DND-41 (cell line): ENCODE results near the gene FAM219A.

Experiments used
- ATAC-seq: fragments of 200-7000 bp; cut with Tn5 transposase; 3 replicates; pipeline ENCODE4 v1.9.1; 2021; ENCODE audit warnings: low read depth; ENCODE audit not compliant: insufficient read depth
- DNase-seq: peaks from one replicate; pipeline ENCODE4 v3.0.0-alpha.2; 2020
- H2AFZ ChIP-seq: 2 replicates; pipeline ENCODE4 v1.6.0; 2012; ENCODE audit warnings: low read depth, low read length
- H3K27ac ChIP-seq: 2 replicates; pipeline ENCODE4 v1.5.1; 2012; ENCODE audit warnings: low read length, inconsistent platforms
- H3K27me3 ChIP-seq: fragments of 200-600 bp; sonication (generic); 2 replicates; pipeline ENCODE4 v1.6.0; 2012; ENCODE audit warnings: low read length, mild to moderate bottlenecking, inconsistent platforms; ENCODE audit not compliant: insufficient read depth, poor library complexity
- H3K36me3 ChIP-seq: 2 replicates; pipeline ENCODE4 v1.5.1; 2012; ENCODE audit warnings: low read length, inconsistent platforms; ENCODE audit not compliant: insufficient read depth
- H3K4me1 ChIP-seq: 2 replicates; pipeline ENCODE4 v1.5.1; 2012; ENCODE audit warnings: mild to moderate bottlenecking, low read length; ENCODE audit not compliant: insufficient read depth
- H3K4me2 ChIP-seq: 2 replicates; pipeline ENCODE4 v1.6.0; 2012; ENCODE audit warnings: mild to moderate bottlenecking, moderate library complexity, low read length, inconsistent platforms; ENCODE audit not compliant: insufficient read depth
- H3K4me3 ChIP-seq, 2 experiments: fragments of 200-600 bp in 1 of 2; shearing (Covaris generic) in 1 of 2; 2 replicates each; pipeline ENCODE4 v1.5.1; 2012 to 2016; ENCODE audit warnings: inconsistent platforms in 2 of 2, low read length in 2 of 2, mild to moderate bottlenecking in 2 of 2, low read depth in 1 of 2, moderate library complexity in 1 of 2
- H3K79me2 ChIP-seq: 2 replicates; pipeline ENCODE4 v1.6.0; 2012; ENCODE audit warnings: low read length, inconsistent platforms; ENCODE audit not compliant: insufficient read depth
- H3K9ac ChIP-seq: 2 replicates; pipeline ENCODE4 v1.6.0; 2012; ENCODE audit warnings: low read depth, mild to moderate bottlenecking, inconsistent platforms, low read length, moderate library complexity
- H3K9me3 ChIP-seq: 2 replicates; pipeline ENCODE4 v1.5.1; 2012; ENCODE audit warnings: low read length, moderate library complexity, mild to moderate bottlenecking, inconsistent platforms; ENCODE audit not compliant: insufficient read depth, severe bottlenecking
- H4K20me1 ChIP-seq: 2 replicates; pipeline ENCODE4 v1.6.0; 2012; ENCODE audit warnings: low read length; ENCODE audit not compliant: insufficient read depth
- CTCF ChIP-seq: IDR thresholded peaks from 2 replicates; pipeline ENCODE4 v1.5.1; 2012; ENCODE audit warnings: borderline replicate concordance, low read length, moderate library complexity, mild to moderate bottlenecking; ENCODE audit not compliant: poor library complexity, severe bottlenecking; ENCODE audit errors: extremely low read depth
- EZH2 ChIP-seq: IDR thresholded peaks from 3 replicates; pipeline ENCODE4 v1.6.1; 2012; ENCODE audit warnings: borderline replicate concordance, low read depth, mild to moderate bottlenecking, moderate library complexity, low read length, inconsistent platforms; ENCODE audit not compliant: severe bottlenecking

Gene FAM219A

GRCh38 chr9:34454571-34455065, 3.8 kb downstream of the FAM219A start:
- no peaks in the 10 kb centered on the region for H3K36me3 ChIP-seq
- peaks cover 2% of the 10 kb centered on the region for H3K27me3 ChIP-seq
- peaks cover 47% of the 10 kb centered on the region for H4K20me1 ChIP-seq
- no peak overlapping the region for H3K4me2 ChIP-seq
- no peak for DNase-seq
- no peak overlapping the region for H3K9ac ChIP-seq
- H3K27ac ChIP-seq, result no peak overlapping the region
- peaks cover 26% of the 10 kb centered on the region for H3K4me1 ChIP-seq
- H3K9me3 ChIP-seq, result no peaks in the 10 kb centered on the region
- ATAC-seq, result no peak
- H3K4me3 ChIP-seq, result no peak overlapping the region
- H2AFZ ChIP-seq, result no peak overlapping the region
- H3K79me2 ChIP-seq, result peaks cover 39% of the 10 kb centered on the region
- no peak for TF ChIP-seq CTCF
- no peak for TF ChIP-seq EZH2

DNA sequence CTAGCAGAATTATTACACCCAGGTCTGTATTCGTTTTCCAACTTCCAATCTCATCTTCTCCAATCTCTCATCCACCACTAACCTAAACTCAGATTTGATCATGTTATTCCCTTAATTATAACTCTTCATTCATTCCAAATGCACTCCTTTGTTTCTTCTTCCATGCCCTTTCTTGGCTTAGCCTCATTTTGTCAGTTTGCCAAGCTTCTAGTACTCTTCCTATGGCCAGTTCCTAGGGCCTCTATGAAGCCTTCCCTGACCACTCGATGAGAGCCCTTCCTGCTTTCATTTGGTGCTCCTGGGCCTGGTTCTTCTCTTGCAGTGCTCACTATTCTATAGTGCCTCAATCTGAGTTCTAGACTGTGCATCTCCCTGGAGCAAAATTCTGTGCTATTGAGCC, 5.8 kb downstream of the FAM219A start:
- TF ChIP-seq CTCF, result no peak
- no peak for TF ChIP-seq EZH2
- Histone ChIP-seq H4K20me1 (peaks cover 52% of the 10 kb centered on the region), H3K4me2 (no peak overlapping the region), H3K4me3 (no peak overlapping the region), H3K36me3 (no peaks in the 10 kb centered on the region), H2AFZ (no peak overlapping the region), H3K4me1 (peaks cover 17% of the 10 kb centered on the region), H3K27ac (no peak overlapping the region), H3K27me3 (no peaks in the 10 kb centered on the region), H3K9me3 (no peaks in the 10 kb centered on the region), H3K79me2 (peaks cover 39% of the 10 kb centered on the region), H3K9ac (no peak overlapping the region)
- DNase-seq (no peak), ATAC-seq (no peak)

GRCh38 chr9:34451545-34451944, 6.8 kb downstream of the FAM219A start:
- Histone ChIP-seq H3K79me2 (peaks cover 30% of the 10 kb centered on the region; the same call in 1 of the 2 replicates), H3K4me1 (peaks cover 7% of the 10 kb centered on the region; the same call in 1 of the 2 replicates)
- no peak for DNase-seq

More at GRCh38 chr9:34451545-34451944, 6.8 kb downstream of the FAM219A start:
- Histone ChIP-seq H2AFZ (no peak overlapping the region), H3K9me3 (no peaks in the 10 kb centered on the region), H3K36me3 (no peaks in the 10 kb centered on the region), H3K27ac (no peak overlapping the region), H3K4me3 (no peak overlapping the region), H3K9ac (no peak overlapping the region), H3K27me3 (no peaks in the 10 kb centered on the region), H3K4me2 (no peak overlapping the region), H4K20me1 (peaks cover 49% of the 10 kb centered on the region; the same call in 1 of the 2 replicates)
- no peak for ATAC-seq
- TF ChIP-seq EZH2 (no peak), CTCF (no peak)
